Transverse colon (tissue), 4 donors: ENCODE data around the gene FETUB.

Source experiments
- POLR2A ChIP-seq: fragments of 450-650 bp; IDR thresholded peaks from one replicate; pipeline ENCODE4 v1.6.1; 2016; ENCODE audit warnings: antibody characterized with exemption, mild to moderate bottlenecking, moderate library complexity
- POLR2AphosphoS5 ChIP-seq, 3 donors: sonication (generic); formaldehyde crosslinking; IDR thresholded peaks; one replicate each; pipeline ENCODE4 v1.6.1; 2016; ENCODE audit warnings: antibody characterized with exemption in 3 of 3
- TF ChIP-seq, protein P1 (sequence below), 5 experiments: fragments of 200-600 bp in 3 of 5; fragments of 450-650 bp in 2 of 5; sonication (generic) in 3 of 5; IDR thresholded peaks; 1 replicate in 2 of 5; 2 replicates in 3 of 5; pipeline ENCODE4 v1.5.1; 2016 to 2017; ENCODE audit warnings: antibody characterized with exemption in 5 of 5, inconsistent platforms in 3 of 5, mild to moderate bottlenecking in 2 of 5, moderate library complexity in 1 of 5

DNA sequence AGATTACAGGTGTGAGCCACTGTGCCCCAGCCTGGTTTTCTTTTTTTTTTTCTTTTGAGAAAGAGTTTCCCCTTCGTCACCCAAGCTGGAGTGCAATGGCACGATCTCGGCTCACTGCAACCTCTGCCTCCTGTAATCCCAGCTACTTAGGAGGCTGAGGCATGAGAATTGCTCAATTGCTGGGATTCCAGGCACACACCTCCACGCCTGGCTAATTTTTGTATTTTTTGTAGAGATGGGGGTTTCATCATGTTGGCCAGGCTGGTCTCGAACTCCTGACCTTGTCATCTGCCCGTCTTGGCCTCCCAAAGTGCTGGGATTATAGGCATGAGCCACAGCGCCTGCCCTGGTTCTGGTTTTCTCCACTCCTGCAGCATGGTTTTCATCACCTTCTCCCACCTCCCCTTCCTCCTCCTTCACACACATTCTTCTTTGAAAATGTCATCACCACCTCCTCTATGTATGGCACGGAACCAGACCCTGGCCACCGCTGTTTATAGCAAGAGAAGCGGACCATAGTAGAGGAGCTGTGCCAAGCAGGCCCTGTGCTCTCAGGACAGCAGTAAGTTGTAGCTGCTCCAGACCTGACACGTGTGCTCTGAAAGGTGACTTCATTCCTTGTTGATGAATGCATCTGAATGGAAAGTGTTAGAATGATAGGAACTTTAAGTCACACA lies 42.0 kb upstream of the FETUB start:
- TF ChIP-seq POLR2A = no peak
- TF ChIP-seq, protein P1, sequence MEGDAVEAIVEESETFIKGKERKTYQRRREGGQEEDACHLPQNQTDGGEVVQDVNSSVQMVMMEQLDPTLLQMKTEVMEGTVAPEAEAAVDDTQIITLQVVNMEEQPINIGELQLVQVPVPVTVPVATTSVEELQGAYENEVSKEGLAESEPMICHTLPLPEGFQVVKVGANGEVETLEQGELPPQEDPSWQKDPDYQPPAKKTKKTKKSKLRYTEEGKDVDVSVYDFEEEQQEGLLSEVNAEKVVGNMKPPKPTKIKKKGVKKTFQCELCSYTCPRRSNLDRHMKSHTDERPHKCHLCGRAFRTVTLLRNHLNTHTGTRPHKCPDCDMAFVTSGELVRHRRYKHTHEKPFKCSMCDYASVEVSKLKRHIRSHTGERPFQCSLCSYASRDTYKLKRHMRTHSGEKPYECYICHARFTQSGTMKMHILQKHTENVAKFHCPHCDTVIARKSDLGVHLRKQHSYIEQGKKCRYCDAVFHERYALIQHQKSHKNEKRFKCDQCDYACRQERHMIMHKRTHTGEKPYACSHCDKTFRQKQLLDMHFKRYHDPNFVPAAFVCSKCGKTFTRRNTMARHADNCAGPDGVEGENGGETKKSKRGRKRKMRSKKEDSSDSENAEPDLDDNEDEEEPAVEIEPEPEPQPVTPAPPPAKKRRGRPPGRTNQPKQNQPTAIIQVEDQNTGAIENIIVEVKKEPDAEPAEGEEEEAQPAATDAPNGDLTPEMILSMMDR (IDR thresholded peaks at IDR 0.05) = no peak
- no peak for TF ChIP-seq POLR2AphosphoS5 (IDR thresholded peaks at IDR 0.05)
